ENCODE measurements around the gene MEGF6.

GRCh38 chr1:3566003-3566885 is 45.1 kb downstream of the MEGF6 start:
- TF ChIP-seq JUN (IDR thresholded peaks at IDR 0.05; ENCODE audit: low read depth, low read length) (no peak), CTCF (IDR thresholded peaks at IDR 0.05; ENCODE audit: control extremely low read depth in 1 of 3, insufficient read depth in 1 of 3, low read depth in 1 of 3, low read length in 3 of 3) (no peak)

Data from H1 (cell line).